Osteocyte (in vitro differentiated cells): ENCODE measurements around the gene SLCO6A1. TPM values are rescaled to one million over a fixed set of nuclear protein-coding genes. Genes with fewer than 3 reads are reported as not detected.

Source experiments
- DNase-seq: peaks from one replicate; pipeline ENCODE4 v3.0.0; 2021; ENCODE audit warnings: mixed read lengths; ENCODE audit not compliant: unreplicated experiment; ENCODE audit errors: extremely low spot score
- H3K27ac Mint-ChIP-seq: one replicate; pipeline ENCODE4 v1.8.0; 2021; ENCODE audit warnings: mild to moderate bottlenecking, mixed read lengths; ENCODE audit not compliant: unreplicated experiment
- H3K27me3 Mint-ChIP-seq: one replicate; pipeline ENCODE4 v1.8.0; 2021; ENCODE audit warnings: mixed read lengths; ENCODE audit not compliant: unreplicated experiment
- H3K36me3 Mint-ChIP-seq: one replicate; pipeline ENCODE4 v1.8.0; 2021; ENCODE audit warnings: mixed read lengths; ENCODE audit not compliant: unreplicated experiment
- H3K4me1 Mint-ChIP-seq: one replicate; pipeline ENCODE4 v1.8.0; 2021; ENCODE audit warnings: mixed read lengths; ENCODE audit not compliant: unreplicated experiment
- H3K4me3 Mint-ChIP-seq: one replicate; pipeline ENCODE4 v1.8.0; 2021; ENCODE audit warnings: mild to moderate bottlenecking, moderate library complexity, mixed read lengths; ENCODE audit not compliant: unreplicated experiment
- H3K9me3 Mint-ChIP-seq: one replicate; pipeline ENCODE4 v1.8.0; 2021; ENCODE audit warnings: mixed read lengths; ENCODE audit not compliant: unreplicated experiment
- CTCF ChIP-seq: fragments of 200-600 bp; sonication (generic); IDR thresholded peaks from 2 replicates; pipeline ENCODE4 v1.5.0; 2021; ENCODE audit warnings: antibody characterized with exemption, mild to moderate bottlenecking, moderate library complexity
- total RNA-seq: library from RNA; stranded (reverse); gene quantifications from 2 replicates; pipeline ENCODE4 v1.2.1, GENCODE V29; 2021

Gene SLCO6A1
- total RNA-seq, 1 donor from 2014 or later = 0.78 TPM

GRCh38 chr5:102539996-102540728 is 41.4 kb upstream of the SLCO6A1 start:
- no peak for DNase-seq
- Mint-ChIP-seq H3K27me3 (no peaks in the 10 kb centered on the region), H3K4me1 (peaks cover 4% of the 10 kb centered on the region), H3K9me3 (no peaks in the 10 kb centered on the region), H3K4me3 (no peak overlapping the region), H3K36me3 (no peaks in the 10 kb centered on the region), H3K27ac (no peak overlapping the region)
- TF ChIP-seq CTCF = no peak

GRCh38 chr5:102539562-102539961 is 40.8 kb upstream of the SLCO6A1 start:
- H3K27ac Mint-ChIP-seq = no peak overlapping the region
- no peaks in the 10 kb centered on the region for H3K9me3 Mint-ChIP-seq
- no peak overlapping the region for H3K4me3 Mint-ChIP-seq
- no peak for DNase-seq
- TF ChIP-seq CTCF = no peak
- H3K27me3 Mint-ChIP-seq = no peaks in the 10 kb centered on the region
- peaks cover 4% of the 10 kb centered on the region for H3K4me1 Mint-ChIP-seq
- H3K36me3 Mint-ChIP-seq = no peaks in the 10 kb centered on the region

- Mint-ChIP-seq H3K4me1 (peaks cover 10% of the 10 kb centered on the region), H3K27ac (no peak overlapping the region), H3K4me3 (no peak overlapping the region), H3K27me3 (no peaks in the 10 kb centered on the region), H3K36me3 (no peaks in the 10 kb centered on the region), H3K9me3 (no peaks in the 10 kb centered on the region)
- TF ChIP-seq CTCF = no peak
- no peak for DNase-seq
Measured at GRCh38 chr5:102537011-102537410, 38.2 kb upstream of the SLCO6A1 start.

- DNase-seq = no peak
- Mint-ChIP-seq H3K4me3 (no peak overlapping the region), H3K9me3 (no peaks in the 10 kb centered on the region), H3K27me3 (no peaks in the 10 kb centered on the region), H3K4me1 (peaks cover 12% of the 10 kb centered on the region), H3K27ac (no peak overlapping the region), H3K36me3 (no peaks in the 10 kb centered on the region)
- TF ChIP-seq CTCF = peak; percentile 63
Measured at GRCh38 chr5:102536323-102536928, 37.6 kb upstream of the SLCO6A1 start.

GRCh38 chr5:102532123-102532522 is 33.3 kb upstream of the SLCO6A1 start:
- no peak for TF ChIP-seq CTCF
- Mint-ChIP-seq H3K27ac (peak overlapping the region; percentile 1), H3K9me3 (no peaks in the 10 kb centered on the region), H3K36me3 (no peaks in the 10 kb centered on the region), H3K27me3 (peaks cover 7% of the 10 kb centered on the region), H3K4me3 (no peak overlapping the region), H3K4me1 (peaks cover 15% of the 10 kb centered on the region)
- DNase-seq = no peak
